ENCODE results near the gene ACOT7. TPM values are rescaled to one million over a fixed set of nuclear protein-coding genes. Genes with fewer than 3 reads are reported as not detected.

ACOT7 gene
- total and polyA plus RNA-seq, 2 donors from 2014 or later: 23.0 to 135 TPM

GRCh38 chr1:6274622-6275139 is 118.9 kb downstream of the ACOT7 start:
- FAIRE-seq: no peak
- TF ChIP-seq CTCF (IDR thresholded peaks at IDR 0.05; ENCODE audit: borderline replicate concordance, extremely low read depth, insufficient read depth): no peak
- Histone ChIP-seq H3K27ac (ENCODE audit: low read depth in 2 of 2, low read length in 2 of 2) (no peak overlapping the region), H3K9ac (ENCODE audit: low read length in 3 of 3) (no peak overlapping the region), H3K4me3 (ENCODE audit: low read length in 3 of 3) (no peak overlapping the region), H3K9me3 (ENCODE audit: control insufficient read depth in 2 of 3, insufficient read depth in 1 of 3, low read length in 3 of 3) (no peaks in the 10 kb centered on the region), H3K27me3 (ENCODE audit: control insufficient read depth, insufficient read depth, low read length) (no peaks in the 10 kb centered on the region), H3K36me3 (ENCODE audit: control insufficient read depth in 2 of 3, insufficient read depth in 3 of 3, low read length in 3 of 3) (no peaks in the 10 kb centered on the region), H3K4me1 (ENCODE audit: control insufficient read depth in 2 of 3, insufficient read depth in 2 of 3, low read depth in 1 of 3, low read length in 3 of 3) (peaks cover 2 to 20% (median 11%) of the 10 kb centered on the region in 3 donors)
- no peak for DNase-seq
- intact Hi-C loops (cut with DNase I): no loop called here

GRCh38 chr1:6274102-6274501 is 119.5 kb downstream of the ACOT7 start:
- FAIRE-seq: no peak
- Histone ChIP-seq H3K4me3 (ENCODE audit: low read length in 3 of 3) (no peak overlapping the region), H3K27me3 (ENCODE audit: control insufficient read depth, insufficient read depth, low read length) (no peaks in the 10 kb centered on the region), H3K36me3 (ENCODE audit: control insufficient read depth in 2 of 3, insufficient read depth in 3 of 3, low read length in 3 of 3) (no peaks in the 10 kb centered on the region), H3K27ac (ENCODE audit: low read depth in 2 of 2, low read length in 2 of 2) (no peak overlapping the region), H3K9me3 (ENCODE audit: control insufficient read depth in 2 of 3, insufficient read depth in 1 of 3, low read length in 3 of 3) (no peaks in the 10 kb centered on the region), H3K4me1 (ENCODE audit: control insufficient read depth in 2 of 3, insufficient read depth in 2 of 3, low read depth in 1 of 3, low read length in 3 of 3) (peaks cover 2 to 20% (median 11%) of the 10 kb centered on the region in 3 donors), H3K9ac (ENCODE audit: low read length in 3 of 3) (no peak overlapping the region)
- DNase-seq: no peak
- intact Hi-C loops (cut with DNase I): no loop called here
- no peak for TF ChIP-seq CTCF (IDR thresholded peaks at IDR 0.05; ENCODE audit: borderline replicate concordance, extremely low read depth, insufficient read depth)

- Histone ChIP-seq H3K4me3 (ENCODE audit: low read length in 3 of 3) (no peak overlapping the region), H3K9me3 (ENCODE audit: control insufficient read depth in 2 of 3, insufficient read depth in 1 of 3, low read length in 3 of 3) (no peaks in the 10 kb centered on the region), H3K36me3 (ENCODE audit: control insufficient read depth in 2 of 3, insufficient read depth in 3 of 3, low read length in 3 of 3) (no peaks in the 10 kb centered on the region), H3K9ac (ENCODE audit: low read length in 3 of 3) (no peak overlapping the region), H3K4me1 (ENCODE audit: control insufficient read depth in 2 of 3, insufficient read depth in 2 of 3, low read depth in 1 of 3, low read length in 3 of 3) (peaks cover 2 to 20% (median 11%) of the 10 kb centered on the region in 3 donors), H3K27me3 (ENCODE audit: control insufficient read depth, insufficient read depth, low read length) (no peaks in the 10 kb centered on the region), H3K27ac (ENCODE audit: low read depth in 2 of 2, low read length in 2 of 2) (peak overlapping the region; percentile 51 to 78)
- FAIRE-seq: peak; percentile 41
- intact Hi-C loops (cut with DNase I): no loop called here
- peak; percentile 78 to 92 (median 81) for DNase-seq
- TF ChIP-seq CTCF (IDR thresholded peaks at IDR 0.05; ENCODE audit: borderline replicate concordance, extremely low read depth, insufficient read depth): no peak
Measured at GRCh38 chr1:6273380-6273891, 120.1 kb downstream of the ACOT7 start.

Measured in kidney (tissue), 14 donors.